ENCODE measurements around the gene TMEM52.

TMEM52 gene

DNA sequence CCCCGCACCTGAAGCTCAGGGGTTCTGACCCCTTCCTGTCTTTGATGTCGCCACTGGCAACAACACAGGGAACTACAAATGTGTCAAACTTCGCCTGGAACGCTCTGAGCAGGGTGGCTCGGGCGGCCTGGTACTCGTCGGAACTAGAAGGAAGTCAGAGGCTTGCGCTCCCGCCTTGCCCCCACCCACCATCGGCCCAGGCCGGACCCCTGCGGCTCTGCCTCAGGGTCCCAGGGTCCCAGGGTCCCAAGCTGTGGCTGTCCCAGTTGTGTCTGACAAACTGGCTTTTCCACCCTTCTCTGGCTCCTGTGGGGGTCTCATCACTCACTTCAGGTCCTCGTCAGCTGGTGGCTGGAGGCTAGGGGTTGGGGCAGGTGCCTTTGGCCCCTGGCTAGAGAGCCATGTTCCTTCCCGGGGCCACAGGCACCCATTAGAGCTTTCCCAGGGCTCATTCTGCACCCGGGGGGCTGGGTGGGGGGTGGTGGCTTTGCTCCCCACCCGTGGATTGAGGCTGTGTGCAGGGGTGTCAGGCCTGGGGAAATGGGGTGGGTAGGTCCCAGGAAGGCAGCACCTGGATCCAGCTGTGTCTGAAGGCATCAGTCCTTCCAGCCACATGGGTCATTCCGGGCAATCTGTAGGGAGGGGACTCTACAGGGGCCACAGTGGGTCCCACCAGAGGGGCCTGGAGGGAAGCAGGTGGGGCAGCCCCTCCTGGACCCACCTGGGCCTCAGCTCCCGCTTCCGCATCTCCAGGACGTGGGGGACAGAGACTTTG lies 8.0 kb upstream of the TMEM52 start:
- TF ChIP-seq, protein P1, sequence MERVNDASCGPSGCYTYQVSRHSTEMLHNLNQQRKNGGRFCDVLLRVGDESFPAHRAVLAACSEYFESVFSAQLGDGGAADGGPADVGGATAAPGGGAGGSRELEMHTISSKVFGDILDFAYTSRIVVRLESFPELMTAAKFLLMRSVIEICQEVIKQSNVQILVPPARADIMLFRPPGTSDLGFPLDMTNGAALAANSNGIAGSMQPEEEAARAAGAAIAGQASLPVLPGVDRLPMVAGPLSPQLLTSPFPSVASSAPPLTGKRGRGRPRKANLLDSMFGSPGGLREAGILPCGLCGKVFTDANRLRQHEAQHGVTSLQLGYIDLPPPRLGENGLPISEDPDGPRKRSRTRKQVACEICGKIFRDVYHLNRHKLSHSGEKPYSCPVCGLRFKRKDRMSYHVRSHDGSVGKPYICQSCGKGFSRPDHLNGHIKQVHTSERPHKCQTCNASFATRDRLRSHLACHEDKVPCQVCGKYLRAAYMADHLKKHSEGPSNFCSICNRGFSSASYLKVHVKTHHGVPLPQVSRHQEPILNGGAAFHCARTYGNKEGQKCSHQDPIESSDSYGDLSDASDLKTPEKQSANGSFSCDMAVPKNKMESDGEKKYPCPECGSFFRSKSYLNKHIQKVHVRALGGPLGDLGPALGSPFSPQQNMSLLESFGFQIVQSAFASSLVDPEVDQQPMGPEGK (CRISPR knock-in tag; IDR thresholded peaks at IDR 0.05; ENCODE audit: borderline replicate concordance): no peak
- TF ChIP-seq ZNF70 (CRISPR knock-in tag; IDR thresholded peaks at IDR 0.05): no peak
- TF ChIP-seq ARNTL (CRISPR knock-in tag; IDR thresholded peaks at IDR 0.05; ENCODE audit: borderline replicate concordance, low read depth): no peak
- TF ChIP-seq ZNF8 (CRISPR knock-in tag; IDR thresholded peaks at IDR 0.05): no peak
- TF ChIP-seq, protein P2, sequence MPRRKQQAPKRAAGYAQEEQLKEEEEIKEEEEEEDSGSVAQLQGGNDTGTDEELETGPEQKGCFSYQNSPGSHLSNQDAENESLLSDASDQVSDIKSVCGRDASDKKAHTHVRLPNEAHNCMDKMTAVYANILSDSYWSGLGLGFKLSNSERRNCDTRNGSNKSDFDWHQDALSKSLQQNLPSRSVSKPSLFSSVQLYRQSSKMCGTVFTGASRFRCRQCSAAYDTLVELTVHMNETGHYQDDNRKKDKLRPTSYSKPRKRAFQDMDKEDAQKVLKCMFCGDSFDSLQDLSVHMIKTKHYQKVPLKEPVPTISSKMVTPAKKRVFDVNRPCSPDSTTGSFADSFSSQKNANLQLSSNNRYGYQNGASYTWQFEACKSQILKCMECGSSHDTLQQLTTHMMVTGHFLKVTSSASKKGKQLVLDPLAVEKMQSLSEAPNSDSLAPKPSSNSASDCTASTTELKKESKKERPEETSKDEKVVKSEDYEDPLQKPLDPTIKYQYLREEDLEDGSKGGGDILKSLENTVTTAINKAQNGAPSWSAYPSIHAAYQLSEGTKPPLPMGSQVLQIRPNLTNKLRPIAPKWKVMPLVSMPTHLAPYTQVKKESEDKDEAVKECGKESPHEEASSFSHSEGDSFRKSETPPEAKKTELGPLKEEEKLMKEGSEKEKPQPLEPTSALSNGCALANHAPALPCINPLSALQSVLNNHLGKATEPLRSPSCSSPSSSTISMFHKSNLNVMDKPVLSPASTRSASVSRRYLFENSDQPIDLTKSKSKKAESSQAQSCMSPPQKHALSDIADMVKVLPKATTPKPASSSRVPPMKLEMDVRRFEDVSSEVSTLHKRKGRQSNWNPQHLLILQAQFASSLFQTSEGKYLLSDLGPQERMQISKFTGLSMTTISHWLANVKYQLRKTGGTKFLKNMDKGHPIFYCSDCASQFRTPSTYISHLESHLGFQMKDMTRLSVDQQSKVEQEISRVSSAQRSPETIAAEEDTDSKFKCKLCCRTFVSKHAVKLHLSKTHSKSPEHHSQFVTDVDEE (CRISPR knock-in tag; IDR thresholded peaks at IDR 0.05): no peak
- no peak for TF ChIP-seq ZC3H10 (CRISPR knock-in tag; IDR thresholded peaks at IDR 0.05)
- no peak for TF ChIP-seq PPARA (CRISPR knock-in tag; IDR thresholded peaks at IDR 0.05; ENCODE audit: borderline replicate concordance)
- TF ChIP-seq SNAI2 (CRISPR knock-in tag; IDR thresholded peaks at IDR 0.05): no peak
- no peak for TF ChIP-seq ZFP3 (CRISPR knock-in tag; IDR thresholded peaks at IDR 0.05)
- TF ChIP-seq BACH2 (CRISPR knock-in tag; IDR thresholded peaks at IDR 0.05; ENCODE audit: borderline replicate concordance): no peak
- no peak for TF ChIP-seq ZNF565 (CRISPR knock-in tag; conservative IDR thresholded peaks at IDR 0.05; ENCODE audit: low read depth)
- ATAC-seq: no peak

DNA sequence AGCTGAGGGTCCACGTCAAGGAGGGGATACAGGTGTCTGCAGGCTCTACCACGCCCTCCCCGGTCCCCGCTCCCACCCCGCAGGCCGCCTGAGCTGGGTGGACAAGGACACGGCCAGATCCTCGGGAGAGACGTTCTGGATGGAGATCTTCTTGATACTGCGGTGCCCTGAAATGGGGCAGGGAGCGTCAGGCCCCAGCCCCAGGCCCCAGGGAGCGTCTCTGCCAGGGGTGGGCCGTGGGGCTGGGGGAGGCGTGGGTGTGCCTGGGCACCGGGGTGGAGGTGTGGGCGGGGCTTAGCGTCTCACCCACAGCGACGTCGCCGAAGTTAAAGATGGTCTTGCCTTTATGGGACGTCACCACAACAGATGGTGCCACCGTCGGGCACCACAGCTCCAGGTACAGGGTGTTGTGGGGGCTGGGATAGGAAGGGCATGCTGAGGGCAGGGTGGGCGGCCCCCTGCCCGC lies 7.3 kb upstream of the TMEM52 start:
- ATAC-seq: no peak
- no peak for TF ChIP-seq ESRRG (CRISPR knock-in tag; IDR thresholded peaks at IDR 0.05)
- TF ChIP-seq TCF4 (CRISPR knock-in tag; IDR thresholded peaks at IDR 0.05; ENCODE audit: borderline replicate concordance): no peak
- TF ChIP-seq RARB (CRISPR knock-in tag; IDR thresholded peaks at IDR 0.05): no peak
- no peak for TF ChIP-seq PPARA (CRISPR knock-in tag; IDR thresholded peaks at IDR 0.05; ENCODE audit: borderline replicate concordance)
- no peak for TF ChIP-seq ARNTL (CRISPR knock-in tag; IDR thresholded peaks at IDR 0.05; ENCODE audit: borderline replicate concordance, low read depth)
- TF ChIP-seq, protein P3, sequence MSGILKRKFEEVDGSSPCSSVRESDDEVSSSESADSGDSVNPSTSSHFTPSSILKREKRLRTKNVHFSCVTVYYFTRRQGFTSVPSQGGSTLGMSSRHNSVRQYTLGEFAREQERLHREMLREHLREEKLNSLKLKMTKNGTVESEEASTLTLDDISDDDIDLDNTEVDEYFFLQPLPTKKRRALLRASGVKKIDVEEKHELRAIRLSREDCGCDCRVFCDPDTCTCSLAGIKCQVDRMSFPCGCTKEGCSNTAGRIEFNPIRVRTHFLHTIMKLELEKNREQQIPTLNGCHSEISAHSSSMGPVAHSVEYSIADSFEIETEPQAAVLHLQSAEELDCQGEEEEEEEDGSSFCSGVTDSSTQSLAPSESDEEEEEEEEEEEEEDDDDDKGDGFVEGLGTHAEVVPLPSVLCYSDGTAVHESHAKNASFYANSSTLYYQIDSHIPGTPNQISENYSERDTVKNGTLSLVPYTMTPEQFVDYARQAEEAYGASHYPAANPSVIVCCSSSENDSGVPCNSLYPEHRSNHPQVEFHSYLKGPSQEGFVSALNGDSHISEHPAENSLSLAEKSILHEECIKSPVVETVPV (CRISPR knock-in tag; IDR thresholded peaks at IDR 0.05): no peak
- TF ChIP-seq CSDC2 (CRISPR knock-in tag; IDR thresholded peaks at IDR 0.05): no peak
- no peak for TF ChIP-seq TOX (CRISPR knock-in tag; IDR thresholded peaks at IDR 0.05; ENCODE audit: borderline replicate concordance)
- TF ChIP-seq, protein P4, sequence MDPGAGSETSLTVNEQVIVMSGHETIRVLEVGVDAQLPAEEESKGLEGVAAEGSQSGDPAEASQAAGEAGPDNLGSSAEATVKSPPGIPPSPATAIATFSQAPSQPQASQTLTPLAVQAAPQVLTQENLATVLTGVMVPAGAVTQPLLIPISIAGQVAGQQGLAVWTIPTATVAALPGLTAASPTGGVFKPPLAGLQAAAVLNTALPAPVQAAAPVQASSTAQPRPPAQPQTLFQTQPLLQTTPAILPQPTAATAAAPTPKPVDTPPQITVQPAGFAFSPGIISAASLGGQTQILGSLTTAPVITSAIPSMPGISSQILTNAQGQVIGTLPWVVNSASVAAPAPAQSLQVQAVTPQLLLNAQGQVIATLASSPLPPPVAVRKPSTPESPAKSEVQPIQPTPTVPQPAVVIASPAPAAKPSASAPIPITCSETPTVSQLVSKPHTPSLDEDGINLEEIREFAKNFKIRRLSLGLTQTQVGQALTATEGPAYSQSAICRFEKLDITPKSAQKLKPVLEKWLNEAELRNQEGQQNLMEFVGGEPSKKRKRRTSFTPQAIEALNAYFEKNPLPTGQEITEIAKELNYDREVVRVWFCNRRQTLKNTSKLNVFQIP (CRISPR knock-in tag; IDR thresholded peaks at IDR 0.05; ENCODE audit: borderline replicate concordance, low read depth): no peak
- TF ChIP-seq ZFP3 (CRISPR knock-in tag; IDR thresholded peaks at IDR 0.05): no peak

DNA sequence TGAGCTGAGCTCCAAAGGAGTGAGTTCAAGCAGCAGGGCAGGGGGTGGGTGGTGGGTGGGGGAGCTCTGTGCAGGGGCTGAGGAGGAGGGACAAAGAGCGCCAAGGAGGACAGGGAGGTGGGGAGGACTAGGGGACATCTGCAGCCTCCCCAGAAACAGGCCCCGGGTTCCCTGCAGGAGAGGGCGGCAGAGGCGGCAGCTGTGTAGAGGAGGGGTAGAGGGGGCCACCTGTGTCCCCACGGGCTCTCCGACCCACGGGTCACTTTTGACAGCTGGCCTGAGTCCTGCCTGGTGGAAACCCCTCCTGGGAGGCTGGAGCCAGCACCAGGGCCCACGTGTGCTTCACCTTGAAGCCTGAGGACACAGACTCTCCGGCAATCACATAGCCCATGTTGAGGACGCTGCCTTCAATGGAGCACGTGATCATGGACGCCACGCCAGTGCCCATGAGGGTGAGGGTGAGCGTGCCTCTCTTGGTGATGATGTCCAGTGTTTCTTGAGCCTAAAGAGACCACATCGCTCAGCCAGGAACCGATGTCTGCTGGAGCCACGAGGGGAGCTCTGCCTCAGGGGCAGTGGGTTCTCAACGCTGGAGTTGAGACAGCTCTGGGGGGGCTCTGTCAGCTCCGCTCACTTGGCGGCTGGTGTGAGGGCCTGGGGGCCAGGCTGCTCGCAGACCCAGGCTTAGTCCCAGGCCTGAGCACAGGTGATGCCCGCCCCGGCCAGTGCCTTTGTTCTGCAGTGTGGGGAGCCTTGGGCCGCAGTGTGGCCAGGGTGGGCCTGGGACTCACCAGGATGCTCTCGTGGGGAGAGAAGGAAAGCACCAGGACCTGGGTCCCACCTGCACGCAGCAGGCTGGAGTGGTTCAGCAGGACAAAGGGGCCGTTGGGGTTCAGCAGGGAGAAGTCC lies 6.6 kb upstream of the TMEM52 start:
- TF ChIP-seq, protein P1 (CRISPR knock-in tag; IDR thresholded peaks at IDR 0.05; ENCODE audit: borderline replicate concordance): no peak
- TF ChIP-seq ZNF565 (CRISPR knock-in tag; conservative IDR thresholded peaks at IDR 0.05; ENCODE audit: low read depth): no peak
- no peak for TF ChIP-seq ZNF8 (CRISPR knock-in tag; IDR thresholded peaks at IDR 0.05)
- no peak for TF ChIP-seq ESRRG (CRISPR knock-in tag; IDR thresholded peaks at IDR 0.05)
- no peak for TF ChIP-seq TOX (CRISPR knock-in tag; IDR thresholded peaks at IDR 0.05; ENCODE audit: borderline replicate concordance)
- TF ChIP-seq ARNTL (CRISPR knock-in tag; IDR thresholded peaks at IDR 0.05; ENCODE audit: borderline replicate concordance, low read depth): no peak
- TF ChIP-seq ZFP30 (CRISPR knock-in tag; IDR thresholded peaks at IDR 0.05): no peak
- no peak for TF ChIP-seq ISL1 (CRISPR knock-in tag; IDR thresholded peaks at IDR 0.05)
- no peak for TF ChIP-seq BACH2 (CRISPR knock-in tag; IDR thresholded peaks at IDR 0.05; ENCODE audit: borderline replicate concordance)
- no peak for ATAC-seq

All from SK-N-SH treated with all-trans-retinoic acid at 6 μM for 48 hours (cell line).